Testis (tissue), 3 donors: ENCODE results near the gene RELA. TPM values are rescaled to one million over a fixed set of nuclear protein-coding genes. Genes with fewer than 3 reads are reported as not detected.

Source experiments
- DNase-seq: peaks from one replicate; pipeline ENCODE4 v3.0.0-alpha.2; 2019
- H3K27ac ChIP-seq, 2 donors: fragments of 200-600 bp; sonication (generic); one replicate each; pipeline ENCODE4 v1.5.1; 2019
- H3K27me3 ChIP-seq: fragments of 200-600 bp; sonication (generic); one replicate; pipeline ENCODE4 v1.5.1; 2019
- H3K36me3 ChIP-seq: fragments of 200-600 bp; sonication (generic); one replicate; pipeline ENCODE4 v1.5.1; 2017; ENCODE audit warnings: low read depth; ENCODE audit errors: missing control alignments
- H3K4me1 ChIP-seq: fragments of 200-600 bp; sonication (generic); one replicate; pipeline ENCODE4 v1.5.1; 2019
- H3K4me3 ChIP-seq, 2 donors: fragments of 200-600 bp; sonication (generic); one replicate each; pipeline ENCODE4 v1.5.1; 2017 to 2019
- H3K9me3 ChIP-seq: fragments of 200-600 bp; sonication (generic); one replicate; pipeline ENCODE4 v1.5.1; 2017
- POLR2A ChIP-seq: fragments of 450-650 bp; IDR thresholded peaks from one replicate; pipeline ENCODE4 v1.6.1; 2017; ENCODE audit warnings: antibody characterized with exemption, mild to moderate bottlenecking, moderate library complexity
- WGBS, 2 donors: methylation state at CpG; one replicate each; pipeline ENCODE4 v1.1.5; 2018; 5-methylcytosine and 5-hydroxymethylcytosine counted together
- intact Hi-C: fragments of 100-400 bp; cut with DNase I; formaldehyde crosslinking; loops from one replicate; pipeline ENCODE4 v1.15.1; 2023; ENCODE audit warnings: low total_unique reads
- polyA plus RNA-seq: library from polyadenylated mRNA; stranded (reverse); fragments of 350-450 nt; fragmentation: Illumina TruSeq; extraction: RNeasy Lipid Tissue Mini Kit (QIAGEN cat#74804); gene quantifications from one replicate; pipeline ENCODE4 v1.2.3, GENCODE V29; 2014; ENCODE audit warnings: low read depth, low replicate concordance; ENCODE audit not compliant: insufficient read depth
- total RNA-seq, 2 donors: library from RNA; depleted of rRNA; stranded (reverse); fragments of >200 nt; gene quantifications; one replicate each; pipeline ENCODE4 v1.2.3, GENCODE V29; 2016
- TF ChIP-seq, protein P1 (sequence below), 3 experiments: fragments of 450-650 bp in 2 of 3; fragments of 200-600 bp in 1 of 3; sonication (generic) in 1 of 3; IDR thresholded peaks; one replicate each; pipeline ENCODE4 v1.5.1; 2016 to 2019; ENCODE audit warnings: antibody characterized with exemption in 3 of 3, mild to moderate bottlenecking in 2 of 3, moderate library complexity in 1 of 3

The RELA gene
- total and polyA plus RNA-seq, 3 donors from 2014 or later = 47.5 to 82.0 (median 64.9) TPM

GRCh38 chr11:65645710-65646109, 17.0 kb downstream of the RELA start:
- no peak for DNase-seq
- no peaks in the 10 kb centered on the region for H3K27me3 ChIP-seq
- no peak overlapping the region for H3K4me3 ChIP-seq
- TF ChIP-seq, protein P1, sequence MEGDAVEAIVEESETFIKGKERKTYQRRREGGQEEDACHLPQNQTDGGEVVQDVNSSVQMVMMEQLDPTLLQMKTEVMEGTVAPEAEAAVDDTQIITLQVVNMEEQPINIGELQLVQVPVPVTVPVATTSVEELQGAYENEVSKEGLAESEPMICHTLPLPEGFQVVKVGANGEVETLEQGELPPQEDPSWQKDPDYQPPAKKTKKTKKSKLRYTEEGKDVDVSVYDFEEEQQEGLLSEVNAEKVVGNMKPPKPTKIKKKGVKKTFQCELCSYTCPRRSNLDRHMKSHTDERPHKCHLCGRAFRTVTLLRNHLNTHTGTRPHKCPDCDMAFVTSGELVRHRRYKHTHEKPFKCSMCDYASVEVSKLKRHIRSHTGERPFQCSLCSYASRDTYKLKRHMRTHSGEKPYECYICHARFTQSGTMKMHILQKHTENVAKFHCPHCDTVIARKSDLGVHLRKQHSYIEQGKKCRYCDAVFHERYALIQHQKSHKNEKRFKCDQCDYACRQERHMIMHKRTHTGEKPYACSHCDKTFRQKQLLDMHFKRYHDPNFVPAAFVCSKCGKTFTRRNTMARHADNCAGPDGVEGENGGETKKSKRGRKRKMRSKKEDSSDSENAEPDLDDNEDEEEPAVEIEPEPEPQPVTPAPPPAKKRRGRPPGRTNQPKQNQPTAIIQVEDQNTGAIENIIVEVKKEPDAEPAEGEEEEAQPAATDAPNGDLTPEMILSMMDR (IDR thresholded peaks at IDR 0.05) = no peak
- TF ChIP-seq POLR2A = no peak
- intact Hi-C loops = no loop called here
- H3K27ac ChIP-seq = no peak overlapping the region
- H3K4me1 ChIP-seq = no peaks in the 10 kb centered on the region
- no peaks in the 10 kb centered on the region for H3K9me3 ChIP-seq
- WGBS, 2 donors = 71 to 78% methylated on average over 10 of the region's 10 CpGs
- H3K36me3 ChIP-seq = no peaks in the 10 kb centered on the region

- Histone ChIP-seq H3K9me3 (no peaks in the 10 kb centered on the region), H3K4me1 (no peaks in the 10 kb centered on the region), H3K27me3 (no peaks in the 10 kb centered on the region), H3K27ac (no peak overlapping the region), H3K36me3 (no peaks in the 10 kb centered on the region), H3K4me3 (no peak overlapping the region)
- TF ChIP-seq, protein P1 (IDR thresholded peaks at IDR 0.05) = no peak
- TF ChIP-seq POLR2A = no peak
- 90% methylated on average over 11 of the region's 11 CpGs; no CpG with 5 or more reads in 1 of the 2 donors for WGBS, 2 donors
- DNase-seq = no peak
- intact Hi-C loops = no loop called here
Measured at GRCh38 chr11:65644837-65645236, 17.9 kb downstream of the RELA start.

DNA sequence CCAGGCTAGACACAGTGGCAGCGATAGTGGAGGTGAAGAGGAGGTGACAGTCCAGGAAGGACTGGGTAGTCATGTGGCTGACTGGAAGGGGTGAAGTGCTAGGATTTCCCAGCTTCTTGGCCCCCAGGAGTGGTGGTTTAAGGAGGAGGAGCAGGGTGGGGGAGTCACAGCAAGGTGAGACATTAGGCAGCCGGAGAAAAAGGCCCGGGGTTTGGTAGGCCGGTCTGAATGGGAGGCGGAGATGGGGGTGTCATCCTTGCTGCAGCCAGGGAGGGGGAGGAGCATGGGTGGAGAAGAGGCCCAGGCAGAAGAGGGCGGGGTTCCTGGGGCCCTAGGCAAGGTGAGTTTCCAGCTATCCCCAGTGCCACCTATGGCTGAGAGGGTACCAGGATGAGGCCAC, 18.7 kb downstream of the RELA start:
- intact Hi-C loops = no loop called here
- H3K36me3 ChIP-seq = no peaks in the 10 kb centered on the region
- no peak for DNase-seq
- no peak overlapping the region for H3K27ac ChIP-seq
- no peak overlapping the region for H3K4me3 ChIP-seq
- 76% methylated on average over 6 of the region's 6 CpGs for WGBS, 2 donors
- TF ChIP-seq, protein P1 (IDR thresholded peaks at IDR 0.05) = no peak
- no peak for TF ChIP-seq POLR2A
- H3K9me3 ChIP-seq = no peaks in the 10 kb centered on the region
- H3K27me3 ChIP-seq = no peaks in the 10 kb centered on the region
- H3K4me1 ChIP-seq = peaks cover 2% of the 10 kb centered on the region

DNA sequence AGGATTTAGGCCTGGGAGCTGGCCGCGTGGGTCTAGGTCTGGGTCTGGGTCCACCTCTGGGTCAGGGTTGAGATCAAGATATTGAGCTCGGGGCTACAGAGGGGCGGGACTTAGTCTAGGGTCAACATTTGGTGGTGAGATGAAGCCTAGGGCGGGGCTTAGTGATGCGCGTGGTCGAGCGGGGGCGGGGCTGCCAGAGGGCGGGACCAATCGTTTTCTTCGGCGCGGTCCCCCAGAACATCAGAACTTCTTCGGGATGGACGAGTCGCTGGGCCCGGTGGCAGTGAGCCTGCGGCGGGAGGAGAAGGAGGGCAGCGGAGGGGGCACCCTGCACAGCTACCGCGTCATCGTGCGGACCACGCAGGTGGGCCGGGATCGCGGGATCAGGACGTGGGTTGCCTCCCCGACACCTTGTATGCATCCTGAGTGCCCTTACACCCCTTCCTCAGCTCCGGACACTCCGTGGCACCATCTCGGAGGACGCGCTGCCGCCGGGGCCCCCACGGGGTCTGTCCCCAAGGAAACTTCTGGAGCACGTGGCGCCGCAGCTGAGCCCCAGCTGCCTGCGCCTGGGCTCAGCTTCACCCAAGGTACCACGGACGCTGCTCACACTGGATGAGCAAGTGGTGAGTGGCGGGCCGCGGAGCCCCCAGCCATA, 20.6 kb downstream of the RELA start:
- no peaks in the 10 kb centered on the region for H3K27me3 ChIP-seq
- 35 to 59% methylated on average over 26 to 49 of the region's 49 CpGs for WGBS, 2 donors
- intact Hi-C loops = no loop called here
- no peak for TF ChIP-seq POLR2A
- TF ChIP-seq, protein P1 (IDR thresholded peaks at IDR 0.05) = no peak
- DNase-seq = no peak
- H3K36me3 ChIP-seq = no peaks in the 10 kb centered on the region
- H3K4me3 ChIP-seq = peak overlapping the region in 1 of 2 donors; percentile 12
- H3K27ac ChIP-seq = no peak overlapping the region
- peaks cover 14% of the 10 kb centered on the region for H3K4me1 ChIP-seq
- H3K9me3 ChIP-seq = no peaks in the 10 kb centered on the region
